ENCODE data around the gene SORCS1.

Gene SORCS1

DNA sequence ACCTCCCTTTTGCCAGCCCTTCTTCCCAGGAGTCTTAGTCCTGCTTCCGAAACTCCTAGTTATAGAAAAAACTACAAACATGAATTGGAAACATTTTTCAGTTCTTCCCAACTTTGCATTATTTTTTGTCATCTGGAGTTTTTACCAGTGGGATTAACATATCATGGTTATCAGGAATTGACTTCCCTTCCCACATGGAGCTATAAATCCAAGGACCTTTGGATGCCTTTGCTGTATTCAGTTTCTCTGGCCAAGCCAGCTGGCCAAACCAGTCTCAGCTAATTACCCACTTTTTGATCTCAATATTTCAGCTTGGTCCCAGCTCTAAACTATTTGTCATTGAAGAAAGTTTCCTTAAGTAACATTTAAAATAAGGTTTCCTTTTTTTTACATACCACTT is 570.6 kb downstream of the SORCS1 start:
- no peak for DNase-seq (ENCODE audit: low spot score)

DNA sequence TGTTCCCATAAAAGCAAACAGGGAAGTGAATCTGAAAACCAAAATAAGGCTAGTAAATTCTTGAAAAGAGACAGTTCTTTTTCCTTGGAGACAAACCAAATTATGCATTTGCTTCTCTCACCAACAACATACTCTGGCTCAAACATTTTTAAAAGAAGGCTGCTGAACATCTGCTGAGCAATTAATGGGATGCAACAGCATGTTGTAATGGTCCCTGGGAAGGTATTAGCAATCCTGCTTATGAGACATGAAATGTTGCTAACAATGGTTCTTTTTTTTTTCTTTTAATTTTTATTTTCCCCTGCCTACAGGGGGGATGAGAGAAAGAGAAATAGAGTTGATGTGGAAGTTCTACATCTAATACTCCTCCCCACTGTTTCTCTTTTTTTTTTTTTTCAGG is 572.1 kb downstream of the SORCS1 start:
- no peak for DNase-seq (ENCODE audit: low spot score)

DNA sequence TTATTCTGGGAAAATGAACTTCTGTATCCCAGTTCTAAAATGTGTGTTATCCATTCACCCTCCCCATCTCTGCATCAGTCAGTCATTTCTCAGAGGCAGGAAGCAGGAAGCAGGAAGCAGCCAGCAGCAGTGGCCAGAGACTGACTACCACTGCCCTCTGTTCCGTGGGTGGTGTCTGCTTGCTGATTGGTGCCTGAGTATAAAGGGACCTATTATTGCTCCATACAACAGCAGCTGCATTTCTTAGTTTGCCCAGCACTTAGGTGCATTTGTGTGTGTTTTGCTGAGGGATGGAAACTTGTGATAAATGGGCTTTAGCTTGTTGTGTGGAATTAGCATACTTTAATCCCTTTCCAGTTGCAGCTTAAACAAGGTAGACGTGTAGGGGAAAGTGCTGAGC is 582.2 kb downstream of the SORCS1 start:
- peak; percentile 93 for DNase-seq (ENCODE audit: low spot score)

DNA sequence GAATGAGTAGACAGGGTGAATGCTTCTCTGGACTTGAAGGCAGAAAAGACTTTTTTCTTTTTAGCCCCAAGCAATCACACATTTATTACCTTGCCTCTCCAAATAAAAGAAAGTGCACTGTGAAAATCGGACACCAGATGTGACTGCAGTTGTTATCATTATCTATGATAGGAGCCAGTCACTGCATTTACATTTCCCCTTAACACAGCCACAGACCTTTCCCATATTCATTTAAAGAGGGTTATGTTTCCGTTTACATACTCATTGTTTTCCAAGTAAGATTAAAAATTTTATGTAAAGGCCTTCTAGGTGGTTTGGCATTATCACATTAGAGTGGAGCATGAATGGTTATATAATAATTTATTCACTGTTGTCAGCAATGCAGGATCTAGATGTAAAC is 586.8 kb downstream of the SORCS1 start:
- no peak for DNase-seq (ENCODE audit: low spot score)

DNA sequence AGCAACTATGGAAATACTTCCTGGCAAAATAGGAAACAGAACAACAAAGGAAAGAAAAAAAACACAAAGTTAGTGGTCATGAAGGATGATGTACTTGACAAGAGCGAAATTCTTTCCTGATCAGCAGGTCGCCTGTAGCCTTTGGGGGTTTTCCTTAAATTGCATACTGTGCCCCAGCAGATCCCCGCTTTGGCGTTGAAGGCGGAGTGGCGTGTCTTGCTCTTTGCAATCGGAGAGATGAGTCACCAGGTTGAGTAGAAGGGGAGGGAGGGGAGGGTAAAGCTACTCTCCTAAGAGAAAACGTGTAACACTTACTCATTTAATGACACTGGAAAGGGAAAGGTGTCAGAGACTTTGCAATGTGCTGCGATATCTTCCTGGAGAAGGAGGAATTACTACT is 587.2 kb downstream of the SORCS1 start:
- DNase-seq (ENCODE audit: low spot score) = no peak

DNA sequence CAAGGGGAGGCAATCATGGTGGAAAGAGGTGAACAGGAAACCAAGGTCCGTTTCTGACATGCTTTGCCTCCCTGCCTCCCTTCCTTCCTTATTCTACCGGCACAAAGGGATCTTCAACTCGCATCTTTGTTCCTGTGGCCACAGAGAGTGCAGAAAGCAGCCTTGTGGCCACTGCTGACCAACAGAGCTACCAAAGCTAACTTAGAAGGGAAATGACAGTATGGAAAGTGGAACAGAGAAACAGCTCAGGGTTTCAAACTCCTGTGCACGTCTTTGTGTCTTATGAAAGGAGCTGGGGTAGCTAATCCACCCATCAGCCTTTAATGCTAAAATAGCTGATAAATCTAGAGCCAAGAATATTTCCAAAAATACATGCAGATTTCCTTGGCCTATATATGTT is 588.0 kb downstream of the SORCS1 start:
- no peak for DNase-seq (ENCODE audit: low spot score)

DNA sequence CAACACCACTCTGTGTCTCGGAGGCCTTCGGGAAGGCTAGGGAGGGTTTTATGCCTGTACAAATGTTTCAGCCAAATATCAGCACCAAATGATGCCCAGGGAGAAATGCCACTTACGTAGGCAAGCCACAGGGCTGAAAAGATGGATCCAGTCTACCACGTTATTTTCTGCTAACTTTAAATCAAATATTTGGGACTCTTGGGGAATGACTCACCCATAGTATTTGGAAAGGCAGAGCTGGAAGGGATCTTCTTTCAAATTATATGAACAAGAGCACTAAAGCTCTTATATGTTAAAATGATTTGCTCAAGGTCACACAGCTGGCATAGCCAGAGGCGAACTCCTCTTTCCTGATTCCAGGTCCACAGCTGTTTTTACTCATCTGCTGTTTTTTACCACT is 591.4 kb downstream of the SORCS1 start:
- no peak for DNase-seq (ENCODE audit: low spot score)

DNA sequence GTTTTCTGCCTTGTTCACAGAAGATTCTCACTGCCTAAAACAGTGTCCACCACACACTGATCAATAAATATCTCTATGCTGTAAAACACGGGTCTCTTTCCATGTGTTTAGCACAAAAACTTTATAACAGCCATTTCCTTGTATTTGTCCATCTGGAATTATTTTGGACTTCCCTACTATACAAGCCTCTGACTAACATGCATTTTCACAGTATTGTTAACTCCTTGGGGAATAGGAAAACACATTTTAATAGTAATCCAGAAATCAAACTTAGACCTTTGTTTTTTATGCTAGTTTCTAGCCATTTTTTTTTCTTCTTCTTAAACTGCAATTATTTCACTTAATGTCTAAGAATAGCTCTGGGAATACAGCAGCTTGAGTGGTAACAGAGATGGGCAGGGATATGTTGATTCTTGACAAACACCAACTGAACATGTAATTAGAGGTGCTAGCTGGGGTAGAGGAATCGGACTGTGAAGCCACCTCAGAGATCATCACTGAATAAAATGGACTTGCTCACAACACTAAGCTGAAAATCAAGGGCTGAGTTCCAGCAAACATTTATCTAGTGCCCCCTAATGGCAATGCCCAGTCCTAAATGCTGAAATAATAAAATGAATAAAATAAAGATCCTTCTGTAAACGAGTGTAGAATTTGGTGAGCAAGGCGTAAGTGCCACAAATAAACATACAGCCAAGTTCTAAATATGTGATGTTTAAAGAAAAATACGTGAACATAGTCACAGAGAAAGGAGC is 593.1 kb downstream of the SORCS1 start:
- DNase-seq (ENCODE audit: low spot score) = peak; percentile 87

DNA sequence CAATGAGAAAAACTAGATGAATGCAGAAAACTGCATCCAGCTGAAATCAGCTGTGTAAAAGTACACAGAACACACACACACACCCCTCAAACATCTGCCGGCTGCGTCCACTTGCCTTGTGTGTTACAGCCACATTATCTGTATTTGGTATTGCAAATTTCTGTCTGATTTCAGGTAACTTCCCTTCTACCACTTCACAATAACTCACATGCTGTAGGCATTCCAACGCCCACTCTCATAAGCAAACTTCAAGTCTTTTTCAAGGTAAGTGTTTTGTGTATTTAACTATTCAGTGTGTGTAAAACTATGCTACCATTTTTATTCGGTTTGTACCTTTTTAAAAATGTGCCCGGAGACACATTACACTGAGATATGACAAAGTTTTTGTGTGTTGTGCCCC is 594.2 kb downstream of the SORCS1 start:
- no peak for DNase-seq (ENCODE audit: low spot score)

DNA sequence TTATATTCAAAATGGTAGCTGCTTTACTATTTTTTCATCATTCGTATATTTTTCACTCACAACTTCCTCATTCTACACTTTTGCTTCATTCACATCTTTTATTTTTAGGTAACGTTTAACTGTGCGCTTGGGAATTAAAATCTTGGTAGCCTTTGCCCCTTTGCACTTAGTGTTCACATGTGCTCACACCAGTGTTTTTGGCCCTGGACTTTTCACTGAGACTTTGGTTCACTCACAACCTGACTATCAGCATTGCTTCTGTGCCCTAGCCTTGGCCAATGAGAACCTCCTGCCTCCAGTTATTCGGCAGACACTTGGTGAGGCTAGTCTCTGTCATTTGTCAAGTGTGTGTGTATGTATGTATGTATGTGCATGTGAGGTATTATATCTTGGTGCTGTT is 596.9 kb downstream of the SORCS1 start:
- no peak for DNase-seq (ENCODE audit: low spot score)

DNA sequence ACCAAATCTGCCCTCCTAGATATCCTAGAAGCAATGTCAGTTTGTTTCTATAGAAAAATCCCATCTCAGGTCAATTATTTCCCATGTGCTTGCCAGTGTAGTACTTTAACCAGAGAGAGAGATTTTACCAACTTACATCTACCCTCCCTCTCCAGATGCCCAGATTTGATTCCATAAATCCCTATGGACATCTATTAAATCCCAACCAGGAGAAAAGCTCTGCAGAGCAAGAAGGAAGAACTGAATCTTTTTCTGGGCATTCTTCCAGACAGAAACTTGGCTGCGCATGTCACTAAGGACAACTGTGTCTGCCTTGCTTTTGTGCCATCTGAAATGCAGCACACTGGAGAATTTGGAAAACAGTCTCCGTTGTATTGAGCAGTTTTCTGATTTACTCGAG is 597.6 kb downstream of the SORCS1 start:
- DNase-seq (ENCODE audit: low spot score) = peak; percentile 82

DNA sequence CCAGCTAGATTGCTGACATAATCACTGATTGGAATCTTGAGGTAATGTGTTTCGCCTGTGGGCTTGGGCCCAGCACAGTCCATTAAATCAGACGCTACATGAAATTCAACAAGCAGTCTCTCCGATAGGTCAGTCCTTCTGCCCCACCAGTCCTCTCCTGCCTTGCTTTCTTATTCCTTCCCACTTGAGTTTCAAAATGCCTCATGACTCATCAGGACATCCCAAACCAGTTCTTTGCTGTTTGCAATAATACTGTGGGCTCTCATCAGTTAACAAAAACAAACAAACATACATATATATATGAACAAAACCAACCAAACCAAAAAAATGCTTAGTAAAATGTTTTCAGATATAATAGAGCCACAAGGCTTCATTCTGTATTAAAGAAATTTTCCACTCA is 599.0 kb downstream of the SORCS1 start:
- DNase-seq (ENCODE audit: low spot score) = no peak

DNA sequence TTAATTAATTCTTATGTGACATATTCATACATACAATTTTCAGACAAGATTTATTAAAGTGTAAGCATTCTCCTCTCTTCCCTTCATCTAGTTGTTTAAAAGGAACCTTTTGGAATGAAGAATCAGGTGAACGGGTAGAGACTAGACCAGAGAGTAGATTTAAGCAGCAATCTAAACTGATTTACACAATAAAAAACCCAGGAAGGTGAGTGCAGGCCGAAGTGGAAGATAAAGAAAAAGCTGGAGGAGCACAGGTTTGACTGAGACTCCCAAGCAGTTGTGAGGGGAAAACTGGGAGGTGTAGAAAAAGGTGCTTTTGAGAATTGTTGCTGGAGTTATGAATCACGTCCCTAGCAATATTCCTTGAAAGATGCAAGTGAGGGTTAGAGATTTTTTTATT is 601.1 kb downstream of the SORCS1 start:
- DNase-seq (ENCODE audit: low spot score) = no peak

DNA sequence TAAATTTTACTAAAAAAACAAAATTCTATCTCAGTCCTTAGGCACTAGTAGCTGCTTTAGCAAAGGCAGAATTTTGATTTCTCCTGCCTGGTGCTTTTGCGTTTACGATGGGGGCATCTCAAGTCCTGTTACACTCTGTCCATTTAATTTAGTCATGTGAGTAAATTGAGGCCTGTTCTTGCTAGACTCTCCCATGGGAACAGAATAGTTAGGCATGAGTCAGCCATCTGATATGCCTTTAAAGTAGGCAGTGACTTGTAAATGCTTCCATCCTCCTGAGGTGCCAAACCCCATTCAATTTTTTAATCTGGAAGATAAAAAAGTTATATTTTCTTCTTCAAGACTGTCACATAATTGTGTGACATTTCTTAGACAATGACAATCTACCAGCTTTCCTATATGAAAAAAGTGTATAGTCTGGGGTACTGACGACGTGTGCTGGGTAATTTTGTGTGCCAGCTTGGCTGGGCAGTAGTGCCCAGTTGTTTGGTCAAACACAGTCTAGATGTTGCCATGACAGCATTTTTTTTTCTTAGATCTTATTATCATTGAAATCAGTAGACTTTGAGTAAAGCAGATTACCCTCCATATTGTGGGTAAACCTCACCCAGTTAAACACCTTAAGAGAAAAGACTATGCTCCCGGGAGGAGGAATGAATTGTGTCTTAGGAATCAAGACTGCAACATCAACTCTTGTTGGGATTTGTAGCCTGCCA is 603.4 kb downstream of the SORCS1 start:
- no peak for DNase-seq (ENCODE audit: low spot score)

DNA sequence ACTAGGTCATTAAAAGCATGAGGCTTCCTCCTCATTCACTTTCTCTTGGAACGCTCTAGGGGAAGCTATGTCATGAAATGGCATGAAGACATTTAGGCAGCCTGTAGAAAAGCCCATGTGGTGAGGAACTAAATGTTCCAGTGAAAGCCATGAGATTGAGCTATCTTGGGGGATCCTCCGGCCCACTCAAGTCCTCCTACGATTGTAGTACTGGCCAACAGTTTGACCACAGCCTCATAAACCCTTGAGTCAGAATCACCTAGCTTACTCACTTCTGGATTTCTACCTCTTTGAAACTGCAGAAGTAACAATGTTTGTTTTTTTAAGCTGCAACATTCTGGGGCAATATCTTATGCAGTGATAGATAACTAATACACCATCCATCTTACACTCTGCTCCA is 605.1 kb downstream of the SORCS1 start:
- DNase-seq (ENCODE audit: low spot score) = no peak

DNA sequence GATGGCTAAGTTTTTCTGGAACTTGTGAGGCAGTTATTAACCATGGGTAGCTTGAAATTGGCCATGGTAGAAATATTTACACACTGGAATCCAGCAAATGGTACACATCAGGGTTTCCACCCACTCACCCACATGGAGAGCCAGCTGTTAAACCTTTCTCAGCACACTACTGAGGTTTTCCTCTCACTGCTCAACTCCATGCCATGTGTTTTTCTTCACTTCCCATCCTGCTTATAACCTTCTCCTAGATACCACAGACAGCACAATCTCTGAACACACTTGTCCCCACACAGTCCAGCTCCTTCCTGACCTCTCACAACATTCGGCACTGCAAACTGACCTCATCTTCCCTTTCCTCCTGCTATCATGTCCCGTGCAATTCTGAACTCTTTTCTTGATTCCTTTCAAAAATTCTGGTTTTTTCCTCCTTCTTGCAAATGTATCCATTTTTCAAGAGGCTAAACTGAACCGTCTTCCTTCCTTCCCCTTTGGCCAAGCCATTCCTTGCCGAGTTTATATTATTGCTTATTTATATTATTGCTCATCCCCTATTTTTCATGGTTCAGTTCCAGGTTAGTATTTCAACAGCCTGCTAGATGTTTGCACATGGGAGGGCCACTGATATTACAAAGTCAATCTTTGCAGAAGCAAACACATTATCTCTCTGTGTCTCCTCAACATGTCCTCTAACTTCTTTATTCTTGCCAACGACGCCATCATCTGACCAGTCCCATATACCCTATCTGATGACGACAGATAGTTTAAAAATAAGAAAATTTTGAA is 606.4 kb downstream of the SORCS1 start:
- DNase-seq (ENCODE audit: low spot score) = no peak

DNA sequence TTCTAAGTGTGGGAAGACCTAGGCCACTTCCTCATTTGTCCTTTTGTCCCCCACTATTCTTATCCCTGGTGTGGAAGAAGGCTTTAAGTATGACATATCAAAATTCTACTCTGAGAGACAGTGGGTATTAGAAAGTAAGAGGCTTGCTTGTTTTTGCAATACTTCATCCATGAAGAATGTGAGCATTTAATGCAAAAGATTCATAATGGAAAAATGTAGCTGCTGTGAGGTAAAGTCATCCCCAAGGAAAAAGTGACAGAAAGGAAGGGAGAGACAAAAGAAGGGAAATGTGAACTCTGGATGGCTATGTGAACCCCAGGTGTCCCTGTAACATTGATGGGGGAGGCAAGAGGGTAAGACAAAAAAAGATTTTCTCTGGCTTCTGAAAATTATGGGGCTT is 607.5 kb downstream of the SORCS1 start:
- DNase-seq (ENCODE audit: low spot score) = no peak

DNA sequence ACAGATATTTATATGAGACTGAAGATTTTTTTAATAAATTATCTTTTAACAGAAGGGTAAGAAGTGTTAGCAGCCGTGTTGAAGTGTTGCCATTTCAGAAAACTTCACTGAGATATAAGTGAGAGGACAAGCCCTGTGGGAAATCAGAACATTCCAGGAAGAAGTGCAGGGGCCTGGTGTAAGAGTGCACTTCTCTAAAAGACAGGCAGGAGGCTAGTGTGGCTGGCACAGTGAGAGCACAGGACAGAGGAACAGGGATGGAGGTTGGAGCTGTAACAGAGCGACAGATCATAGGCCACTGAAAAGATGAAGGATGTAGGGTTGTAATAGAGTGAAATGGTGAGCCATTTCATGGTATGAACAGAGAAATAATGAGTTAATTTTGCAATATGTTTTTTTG is 608.9 kb downstream of the SORCS1 start:
- DNase-seq (ENCODE audit: low spot score) = no peak

DNA sequence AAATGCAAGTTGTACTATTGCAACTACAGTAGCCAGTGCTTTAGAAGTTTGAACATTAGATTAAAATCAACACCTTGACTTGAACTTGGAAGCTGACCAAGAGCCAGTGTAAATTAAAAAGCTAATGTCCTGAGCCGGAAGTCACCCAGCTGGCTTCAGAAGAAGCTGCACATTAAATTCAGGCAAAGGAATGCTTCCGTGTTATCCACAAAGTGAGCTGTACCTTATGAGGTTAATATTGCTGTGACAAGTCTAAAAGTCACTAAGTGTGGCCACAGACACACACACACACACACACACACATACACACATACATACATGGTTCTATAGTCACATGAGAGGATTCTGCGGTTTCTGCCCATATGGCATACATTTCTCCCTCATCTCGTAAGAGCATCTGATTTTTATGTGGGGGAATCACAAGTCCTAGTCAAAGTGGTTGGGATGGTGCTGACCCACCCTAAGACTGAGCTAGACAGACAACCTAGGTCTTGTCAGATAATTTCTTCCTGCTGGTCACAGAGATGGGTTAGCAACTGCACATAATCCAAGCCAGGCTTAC is 612.9 kb downstream of the SORCS1 start:
- no peak for DNase-seq (ENCODE audit: low spot score)

DNA sequence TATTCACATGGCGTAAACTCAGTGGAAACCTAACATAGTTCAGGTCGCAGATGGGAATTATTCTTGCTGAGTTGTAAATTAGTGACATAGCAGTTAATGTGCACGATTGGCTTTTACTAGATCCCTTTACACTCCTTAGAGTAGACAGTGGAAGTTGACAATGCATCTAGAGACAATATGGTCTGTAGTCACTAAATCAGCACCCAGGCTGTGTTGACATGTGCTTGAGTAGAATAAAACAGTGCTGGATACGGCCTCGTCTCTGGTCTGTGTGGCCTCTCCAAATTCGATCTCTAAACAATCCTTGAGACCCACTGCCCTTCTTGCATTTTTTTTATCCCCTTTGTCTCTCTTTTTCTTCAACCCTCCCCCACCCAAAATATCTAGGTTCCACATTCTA is 615.7 kb downstream of the SORCS1 start:
- DNase-seq (ENCODE audit: low spot score) = no peak

DNA sequence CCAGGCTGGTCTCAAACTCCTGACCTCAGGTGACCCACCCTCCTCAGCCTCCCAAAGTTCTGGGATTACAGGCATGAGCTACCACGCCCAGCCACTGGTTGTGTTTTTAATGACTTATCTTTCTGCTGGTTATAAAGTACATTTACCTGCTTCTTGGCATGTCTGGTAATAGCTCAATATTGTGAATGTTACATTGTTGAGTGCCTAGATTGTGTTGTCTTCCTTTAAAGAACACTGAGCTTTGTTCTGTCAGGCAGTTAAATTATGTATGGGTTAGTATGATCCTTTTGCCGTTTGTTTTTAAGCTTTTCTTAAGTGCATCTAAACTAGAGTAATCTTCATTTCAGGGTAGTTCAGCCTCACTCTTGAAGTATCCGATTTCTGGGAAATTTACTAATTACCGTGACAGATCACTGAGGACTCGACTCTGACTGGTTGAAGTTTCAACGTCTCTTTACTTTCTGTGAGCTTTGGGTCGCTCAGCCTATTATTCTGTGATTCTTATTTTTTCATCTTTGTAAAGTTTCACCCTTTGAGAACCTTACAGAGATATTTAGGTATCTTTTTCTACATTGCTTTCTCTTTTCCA is 617.4 kb downstream of the SORCS1 start:
- no peak for DNase-seq (ENCODE audit: low spot score)

DNA sequence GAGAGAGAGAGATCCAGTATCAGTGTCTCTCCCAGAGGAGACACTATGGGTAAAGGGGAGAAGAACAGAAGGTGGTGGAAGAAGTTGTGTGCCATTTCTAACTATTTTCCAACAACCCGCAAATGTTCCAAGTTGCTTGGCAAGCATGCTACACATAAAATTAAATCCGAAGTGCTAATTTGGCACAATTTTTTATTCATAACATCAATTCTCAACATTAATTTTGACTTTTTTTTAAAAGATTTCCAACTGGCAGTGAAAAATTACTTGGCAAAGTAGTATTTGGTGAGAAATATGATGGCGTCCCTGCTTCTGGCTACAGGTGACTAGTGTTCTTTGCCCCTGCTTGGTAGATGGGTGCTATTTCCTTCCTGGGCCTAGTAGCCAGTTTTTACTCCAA is 622.0 kb downstream of the SORCS1 start:
- DNase-seq (ENCODE audit: low spot score) = no peak

All from pons (tissue), 1 donor.